WTC11 (cell line): Measurements from ENCODE around the gene IQCC. TPM values are rescaled to one million over a fixed set of nuclear protein-coding genes. Genes with fewer than 3 reads are reported as not detected.

ENCODE experiments used
- ATAC-seq: fragments of 200-7000 bp; cut with Tn5 transposase; 2 replicates; pipeline ENCODE4 v1.10.0; 2021; ENCODE audit warnings: mild to moderate bottlenecking, moderate library complexity
- CTCF ChIA-PET: fragments of 300-600 bp; sonication (Branson Sonifier 250); formaldehyde crosslinking; loops from one replicate; lab custom pipeline; 2021; ENCODE audit warnings: antibody characterized with exemption; lab: Charles Lee
- POLR2A ChIA-PET: fragments of 350-600 bp; sonication (Branson Sonifier 250); formaldehyde crosslinking; loops from one replicate; lab custom pipeline; 2021; ENCODE audit warnings: antibody characterized with exemption; lab: Charles Lee
- DNase-seq: peaks from one replicate; pipeline ENCODE4 v3.0.0; 2021; ENCODE audit warnings: low spot score
- H3K27ac Mint-ChIP-seq: 2 replicates; pipeline ENCODE4 v1.8.0; 2021; ENCODE audit warnings: mixed read lengths
- H3K27me3 Mint-ChIP-seq: 2 replicates; pipeline ENCODE4 v1.8.0; 2021; ENCODE audit warnings: low read depth, mild to moderate bottlenecking, moderate library complexity, mixed read lengths
- H3K36me3 Mint-ChIP-seq: 2 replicates; pipeline ENCODE4 v1.8.0; 2021; ENCODE audit warnings: mixed read lengths
- H3K4me1 Mint-ChIP-seq: 2 replicates; pipeline ENCODE4 v1.8.0; 2022; ENCODE audit warnings: mixed read lengths
- H3K4me3 Mint-ChIP-seq: 2 replicates; pipeline ENCODE4 v1.8.0; 2021; ENCODE audit warnings: mild to moderate bottlenecking, moderate library complexity, mixed read lengths
- H3K9me3 Mint-ChIP-seq: 2 replicates; pipeline ENCODE4 v1.8.0; 2021; ENCODE audit warnings: mixed read lengths
- CBFB ChIP-seq: sonication (generic); formaldehyde crosslinking; IDR thresholded peaks from 2 replicates; pipeline ENCODE4 v1.8.1; 2022; ENCODE audit warnings: mild to moderate bottlenecking, low read depth, missing genetic modification reagents
- ELF4 ChIP-seq: sonication (generic); formaldehyde crosslinking; IDR thresholded peaks from 2 replicates; pipeline ENCODE4 v1.8.1; 2022; ENCODE audit warnings: low read depth, mild to moderate bottlenecking, moderate library complexity, missing genetic modification reagents
- FOXJ3 ChIP-seq: sonication (generic); formaldehyde crosslinking; IDR thresholded peaks from 2 replicates; pipeline ENCODE4 v1.9.0; 2021; ENCODE audit warnings: missing genetic modification reagents, mild to moderate bottlenecking, borderline replicate concordance
- JAZF1 ChIP-seq: fragments of 250-450 bp; sonication (Bioruptor Pico); IDR thresholded peaks from 2 replicates; pipeline ENCODE4 v1.9.0; 2021; ENCODE audit warnings: moderate library complexity, mild to moderate bottlenecking, inconsistent platforms
- MAX ChIP-seq: sonication (generic); formaldehyde crosslinking; IDR thresholded peaks from 2 replicates; pipeline ENCODE4 v1.8.0; 2022; ENCODE audit warnings: mild to moderate bottlenecking, missing genetic modification reagents
- MYBL2 ChIP-seq: sonication (generic); formaldehyde crosslinking; IDR thresholded peaks from 2 replicates; pipeline ENCODE4 v1.8.1; 2023; ENCODE audit warnings: mild to moderate bottlenecking, moderate library complexity, missing genetic modification reagents
- NR1H2 ChIP-seq: sonication (generic); formaldehyde crosslinking; IDR thresholded peaks from 2 replicates; pipeline ENCODE4 v1.9.0; 2021; ENCODE audit warnings: mild to moderate bottlenecking, moderate library complexity, missing genetic modification reagents
- NR3C1 ChIP-seq: sonication (generic); formaldehyde crosslinking; conservative IDR thresholded peaks from 2 replicates; pipeline ENCODE4 v1.8.1; 2023; ENCODE audit warnings: low read depth, mild to moderate bottlenecking, missing genetic modification reagents
- RORB ChIP-seq: fragments of 250-450 bp; sonication (Bioruptor Pico); IDR thresholded peaks from 2 replicates; pipeline ENCODE4 v1.9.0; 2021; ENCODE audit warnings: mild to moderate bottlenecking
- SMAD4 ChIP-seq: sonication (generic); formaldehyde crosslinking; IDR thresholded peaks from 2 replicates; pipeline ENCODE4 v1.8.0; 2022; ENCODE audit warnings: mild to moderate bottlenecking, missing genetic modification reagents
- SP1 ChIP-seq: sonication (generic); formaldehyde crosslinking; conservative IDR thresholded peaks from 2 replicates; pipeline ENCODE4 v1.8.1; 2022; ENCODE audit warnings: missing genetic modification reagents
- STAT6 ChIP-seq: sonication (generic); formaldehyde crosslinking; conservative IDR thresholded peaks from 2 replicates; pipeline ENCODE4 v1.8.1; 2023; ENCODE audit warnings: mild to moderate bottlenecking, low read depth, missing genetic modification reagents, moderate library complexity
- ZNF281 ChIP-seq: sonication (generic); formaldehyde crosslinking; IDR thresholded peaks from 2 replicates; pipeline ENCODE4 v1.8.0; 2023; ENCODE audit warnings: mild to moderate bottlenecking, missing genetic modification reagents
- ZNF512 ChIP-seq: sonication (generic); formaldehyde crosslinking; IDR thresholded peaks from 2 replicates; pipeline ENCODE4 v1.8.1; 2022; ENCODE audit warnings: missing genetic modification reagents, borderline replicate concordance
- total RNA-seq: library from RNA; stranded (reverse); gene quantifications from 3 replicates; pipeline ENCODE4 v1.2.3, GENCODE V29; 2021
- TF ChIP-seq, protein P1 (sequence below): sonication (generic); formaldehyde crosslinking; IDR thresholded peaks from 2 replicates; pipeline ENCODE4 v1.8.0; 2022; ENCODE audit warnings: missing genetic modification reagents

The IQCC gene
- total RNA-seq, 1 experiment from 2014 or later, result 5.2 TPM

- DNase-seq, result no peak
- peaks cover 37% of the 10 kb centered on the region for H3K4me1 Mint-ChIP-seq
- CTCF ChIA-PET, result interaction anchor here (1.4 to 3.5 kb wide), 5 partner anchors 16 to 410 kb away, joined by 3 to 27 read pairs (median 10); partner anchors contain the start of gene TMEM39B
These were observed 5.8 kb upstream of the IQCC start for GRCh38 chr1:32199717-32200072.

DNA sequence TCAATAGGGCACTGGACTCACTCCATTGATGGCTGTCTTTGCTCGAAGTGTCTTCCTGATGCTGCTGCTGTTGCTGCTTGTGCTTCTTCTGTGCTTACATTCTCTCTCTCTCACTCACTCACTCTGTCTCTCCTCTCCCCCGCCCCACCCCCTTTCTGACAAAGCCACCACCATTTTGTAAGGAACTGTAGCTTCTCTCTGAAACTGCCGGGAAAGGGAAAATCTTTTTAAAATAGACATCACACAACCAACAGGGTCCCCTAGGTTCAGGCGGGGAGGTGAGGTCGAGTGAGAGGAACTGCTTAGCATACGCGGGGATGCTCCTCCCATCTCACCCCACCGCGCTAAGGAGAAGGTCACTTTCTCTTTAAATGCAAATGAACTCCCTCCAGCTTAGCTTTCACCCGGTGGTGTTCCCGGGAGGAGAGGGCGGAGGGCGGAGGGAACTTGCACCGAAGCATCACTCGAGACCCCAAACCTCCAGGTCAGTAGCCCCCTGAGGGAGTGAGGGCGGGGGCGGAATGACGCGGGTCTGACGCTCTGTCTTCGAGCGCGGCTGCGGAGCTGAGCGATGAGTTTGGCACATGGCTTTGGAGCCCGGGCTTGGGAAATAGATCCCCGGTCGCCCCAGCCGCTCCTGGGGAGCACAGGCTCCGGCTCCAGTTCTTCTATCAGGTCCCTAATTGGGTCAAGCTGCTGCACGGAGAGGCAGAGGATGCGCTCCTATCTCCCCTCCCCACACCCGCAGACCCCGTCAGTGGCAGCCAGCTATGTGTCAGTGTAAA lies 5.1 kb upstream of the IQCC start, which contains the start of gene CCDC28B:
Gene CCDC28B (plus strand): TSS at position 370 of the 785 bp plus-strand sequence. CDS start 1,341 bp downstream, outside the sequence.
- peak within 1 kb of the TSS; percentile 69 for H3K27ac Mint-ChIP-seq
- ChIA-PET CTCF (interaction anchor here (0.6 to 3.5 kb wide), 10 partner anchors 10 to 509 kb away, joined by 3 to 27 read pairs (median 5); partner anchors contain the start of genes TMEM39B and TXLNA), POLR2A (interaction anchor here (0.5 to 2.8 kb wide), 10 partner anchors 15 to 235 kb away, joined by 3 to 11 read pairs (median 6); partner anchors contain the start of genes KPNA6, MARCKSL1, TMEM39B and TXLNA)
- H3K4me3 Mint-ChIP-seq, result peak within 1 kb of the TSS; percentile 84
- peak; percentile 71 for DNase-seq
- ATAC-seq, result peak; percentile 71
- no peaks in the 10 kb centered on the region for H3K9me3 Mint-ChIP-seq
- peaks cover 8% of the 10 kb centered on the region for H3K27me3 Mint-ChIP-seq
- H3K36me3 Mint-ChIP-seq, result peaks cover 24% of the 10 kb centered on the region
- H3K4me1 Mint-ChIP-seq, result peaks cover 40% of the 10 kb centered on the region
- TF ChIP-seq STAT6 (no peak), ZNF512 (CRISPR knock-in tag) (no peak), FOXJ3 (CRISPR knock-in tag) (no peak), MAX (CRISPR knock-in tag) (peak; percentile 76), RORB (CRISPR knock-in tag) (no peak), ZNF281 (CRISPR knock-in tag) (no peak), SMAD4 (CRISPR knock-in tag) (no peak)

More at GRCh38 chr1:32199717-32200072, 5.8 kb upstream of the IQCC start:
- Mint-ChIP-seq H3K27ac (no peak overlapping the region), H3K27me3 (peaks cover 8% of the 10 kb centered on the region), H3K9me3 (no peaks in the 10 kb centered on the region), H3K4me3 (peak overlapping the region; percentile 84), H3K36me3 (peaks cover 30% of the 10 kb centered on the region)
- ATAC-seq, result no peak
- TF ChIP-seq, protein P1, sequence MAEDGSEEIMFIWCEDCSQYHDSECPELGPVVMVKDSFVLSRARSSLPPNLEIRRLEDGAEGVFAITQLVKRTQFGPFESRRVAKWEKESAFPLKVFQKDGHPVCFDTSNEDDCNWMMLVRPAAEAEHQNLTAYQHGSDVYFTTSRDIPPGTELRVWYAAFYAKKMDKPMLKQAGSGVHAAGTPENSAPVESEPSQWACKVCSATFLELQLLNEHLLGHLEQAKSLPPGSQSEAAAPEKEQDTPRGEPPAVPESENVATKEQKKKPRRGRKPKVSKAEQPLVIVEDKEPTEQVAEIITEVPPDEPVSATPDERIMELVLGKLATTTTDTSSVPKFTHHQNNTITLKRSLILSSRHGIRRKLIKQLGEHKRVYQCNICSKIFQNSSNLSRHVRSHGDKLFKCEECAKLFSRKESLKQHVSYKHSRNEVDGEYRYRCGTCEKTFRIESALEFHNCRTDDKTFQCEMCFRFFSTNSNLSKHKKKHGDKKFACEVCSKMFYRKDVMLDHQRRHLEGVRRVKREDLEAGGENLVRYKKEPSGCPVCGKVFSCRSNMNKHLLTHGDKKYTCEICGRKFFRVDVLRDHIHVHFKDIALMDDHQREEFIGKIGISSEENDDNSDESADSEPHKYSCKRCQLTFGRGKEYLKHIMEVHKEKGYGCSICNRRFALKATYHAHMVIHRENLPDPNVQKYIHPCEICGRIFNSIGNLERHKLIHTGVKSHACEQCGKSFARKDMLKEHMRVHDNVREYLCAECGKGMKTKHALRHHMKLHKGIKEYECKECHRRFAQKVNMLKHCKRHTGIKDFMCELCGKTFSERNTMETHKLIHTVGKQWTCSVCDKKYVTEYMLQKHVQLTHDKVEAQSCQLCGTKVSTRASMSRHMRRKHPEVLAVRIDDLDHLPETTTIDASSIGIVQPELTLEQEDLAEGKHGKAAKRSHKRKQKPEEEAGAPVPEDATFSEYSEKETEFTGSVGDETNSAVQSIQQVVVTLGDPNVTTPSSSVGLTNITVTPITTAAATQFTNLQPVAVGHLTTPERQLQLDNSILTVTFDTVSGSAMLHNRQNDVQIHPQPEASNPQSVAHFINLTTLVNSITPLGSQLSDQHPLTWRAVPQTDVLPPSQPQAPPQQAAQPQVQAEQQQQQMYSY (CRISPR knock-in tag), result no peak
- TF ChIP-seq NR1H2 (CRISPR knock-in tag) (no peak), NR3C1 (CRISPR knock-in tag) (no peak), STAT6 (no peak), JAZF1 (CRISPR knock-in tag) (no peak), MYBL2 (CRISPR knock-in tag) (no peak), ELF4 (CRISPR knock-in tag) (no peak), CBFB (CRISPR knock-in tag) (no peak), SMAD4 (CRISPR knock-in tag) (no peak), SP1 (CRISPR knock-in tag) (no peak)
- POLR2A ChIA-PET, result interaction anchor here (0.5 to 2.8 kb wide), 7 partner anchors 20 to 136 kb away, joined by 3 to 11 read pairs (median 5); partner anchors contain the start of genes KPNA6, MARCKSL1 and TXLNA
